Renal cortical epithelial cell (primary cell): ENCODE measurements around the gene TCEAL9. TPM values are rescaled to one million over a fixed set of nuclear protein-coding genes. Genes with fewer than 3 reads are reported as not detected.

Experiments used
- total RNA-seq: library from RNA; depleted of rRNA; stranded (reverse); fragments of >200 nt; gene quantifications from 2 replicates; pipeline ENCODE4 v1.2.3, GENCODE V29; 2014

The TCEAL9 gene
- total RNA-seq, 1 donor from 2014 or later: 164 TPM

Other genes with a start within 250 kb of the TCEAL9 start
- gene BEX4, start 141.4 kb upstream of the TCEAL9 start, total RNA-seq: 43.1 and 50.6 TPM in 2 replicates
- 99.0 and 153 TPM in 2 replicates for gene TCEAL8, start 101.4 kb upstream of the TCEAL9 start, total RNA-seq
- gene TCEAL5, start 79.8 kb upstream of the TCEAL9 start, total RNA-seq: not detected in 2 replicates
- 18.0 and 26.9 TPM in 2 replicates for gene BEX2, start 45.5 kb upstream of the TCEAL9 start, total RNA-seq
- 2.8 and 8.2 TPM in 2 replicates for gene TCEAL7, start 26.3 kb upstream of the TCEAL9 start, total RNA-seq
- 155 and 424 TPM in 2 replicates for gene BEX3, start 20.0 kb downstream of the TCEAL9 start, total RNA-seq
- 0.25 TPM in 1 of 2 replicates, not detected in the other for gene RAB40A, start 163.0 kb downstream of the TCEAL9 start, total RNA-seq
- 30.2 and 66.4 TPM in 2 replicates for gene TCEAL4, start 229.0 kb downstream of the TCEAL9 start, total RNA-seq